H9 (cell line): Measurements from ENCODE around the gene TCF4. TPM values are rescaled to one million over a fixed set of nuclear protein-coding genes. Genes with fewer than 3 reads are reported as not detected.

Source experiments
- DNase-seq: peaks from one replicate; pipeline ENCODE4 v3.0.0-alpha.2; 2017
- H2AFZ ChIP-seq: one replicate; pipeline ENCODE4 v1.6.1; 2013; ENCODE audit warnings: mild to moderate bottlenecking, low read length, control low read depth, moderate library complexity
- H2AK5ac ChIP-seq: 2 replicates; pipeline ENCODE4 v1.6.1; 2013; ENCODE audit warnings: low read length, control low read depth, mixed read lengths; ENCODE audit not compliant: insufficient read length
- H2BK120ac ChIP-seq: one replicate; pipeline ENCODE4 v1.6.1; 2013; ENCODE audit warnings: low read depth, mild to moderate bottlenecking, low read length, control low read depth, inconsistent platforms; ENCODE audit not compliant: poor library complexity, severe bottlenecking
- H2BK12ac ChIP-seq: 2 replicates; pipeline ENCODE4 v1.6.1; 2013; ENCODE audit warnings: low read length, control low read depth, mixed read lengths, low read depth; ENCODE audit not compliant: insufficient read length
- H2BK15ac ChIP-seq: 2 replicates; pipeline ENCODE4 v1.6.1; 2013; ENCODE audit warnings: low read depth, low read length, control low read depth
- H2BK20ac ChIP-seq: one replicate; pipeline ENCODE4 v1.6.1; 2013; ENCODE audit warnings: low read depth, mild to moderate bottlenecking, low read length, control low read depth, inconsistent platforms; ENCODE audit not compliant: poor library complexity, severe bottlenecking
- H2BK5ac ChIP-seq: 2 replicates; pipeline ENCODE4 v1.6.1; 2013; ENCODE audit warnings: low read length, control low read depth, mixed read lengths; ENCODE audit not compliant: insufficient read length
- H3K14ac ChIP-seq: 2 replicates; pipeline ENCODE4 v1.6.1; 2013; ENCODE audit warnings: low read length, control low read depth; ENCODE audit not compliant: insufficient read depth
- H3K18ac ChIP-seq: 2 replicates; pipeline ENCODE4 v1.6.1; 2013; ENCODE audit warnings: low read depth, mild to moderate bottlenecking, mixed read lengths, low read length, control low read depth; ENCODE audit not compliant: insufficient read length
- H3K23ac ChIP-seq: 2 replicates; pipeline ENCODE4 v1.6.1; 2013; ENCODE audit warnings: low read length, control low read depth, mixed read lengths, low read depth; ENCODE audit not compliant: insufficient read length
- H3K23me2 ChIP-seq: 2 replicates; pipeline ENCODE4 v1.6.1; 2013; ENCODE audit warnings: low read depth, mild to moderate bottlenecking, mixed read lengths, low read length, control low read depth; ENCODE audit not compliant: insufficient read length, poor library complexity, severe bottlenecking
- H3K27ac ChIP-seq: 2 replicates; pipeline ENCODE4 v1.5.1; 2013; ENCODE audit warnings: low read length, control low read depth, mixed read lengths, low read depth; ENCODE audit not compliant: insufficient read length
- H3K27me3 ChIP-seq: 2 replicates; pipeline ENCODE4 v1.6.1; 2013; ENCODE audit warnings: low read length, control low read depth, inconsistent platforms; ENCODE audit not compliant: insufficient read depth
- H3K4ac ChIP-seq: 2 replicates; pipeline ENCODE4 v1.6.1; 2013; ENCODE audit warnings: low read depth, mild to moderate bottlenecking, control low read depth, inconsistent platforms, low read length, moderate library complexity
- H3K4me1 ChIP-seq: 2 replicates; pipeline ENCODE4 v1.6.1; 2013; ENCODE audit warnings: low read length, control low read depth, inconsistent platforms; ENCODE audit not compliant: insufficient read depth
- H3K4me2 ChIP-seq: 2 replicates; pipeline ENCODE4 v1.6.1; 2013; ENCODE audit warnings: low read length, control low read depth, mixed read lengths; ENCODE audit not compliant: insufficient read length, insufficient read depth
- H3K56ac ChIP-seq: 2 replicates; pipeline ENCODE4 v1.6.1; 2013; ENCODE audit warnings: low read depth, mild to moderate bottlenecking, mixed read lengths, low read length, control low read depth; ENCODE audit not compliant: insufficient read length
- H3K79me1 ChIP-seq: 2 replicates; pipeline ENCODE4 v1.6.1; 2013; ENCODE audit warnings: low read depth, mild to moderate bottlenecking, moderate library complexity, low read length, control low read depth, inconsistent platforms; ENCODE audit not compliant: insufficient read depth, poor library complexity, severe bottlenecking
- H3K79me2 ChIP-seq: 2 replicates; pipeline ENCODE4 v1.6.1; 2013; ENCODE audit warnings: low read length, control low read depth, inconsistent platforms; ENCODE audit not compliant: insufficient read depth
- H3K9ac ChIP-seq: 2 replicates; pipeline ENCODE4 v1.6.1; 2013; ENCODE audit warnings: low read length, control low read depth, mixed read lengths; ENCODE audit not compliant: insufficient read length; ENCODE audit errors: extremely low read depth
- H3K9me3 ChIP-seq: one replicate; pipeline ENCODE4 v1.6.1; 2013; ENCODE audit warnings: low read depth, low read length, inconsistent platforms; ENCODE audit not compliant: control insufficient read depth
- H3T11ph ChIP-seq: one replicate; pipeline ENCODE4 v1.6.1; 2013; ENCODE audit warnings: mild to moderate bottlenecking, low read length, control low read depth, inconsistent platforms
- H4K20me1 ChIP-seq: one replicate; pipeline ENCODE4 v1.6.1; 2013; ENCODE audit not compliant: control insufficient read depth, insufficient read length, insufficient read depth
- H4K5ac ChIP-seq: 2 replicates; pipeline ENCODE4 v1.6.1; 2013; ENCODE audit warnings: low read depth, mild to moderate bottlenecking, mixed read lengths, low read length, control low read depth; ENCODE audit not compliant: insufficient read length
- H4K8ac ChIP-seq: replicated peaks from 2 replicates; pipeline ENCODE4 v1.6.1; 2013; ENCODE audit warnings: low read length, control low read depth, mixed read lengths, low read depth; ENCODE audit not compliant: insufficient read length
- H4K91ac ChIP-seq: 2 replicates; pipeline ENCODE4 v1.6.1; 2013; ENCODE audit warnings: low read depth, mild to moderate bottlenecking, moderate library complexity, mixed read lengths, low read length, control low read depth; ENCODE audit not compliant: insufficient read length
- H3K27ac Mint-ChIP-seq, 3 experiments: 2 replicates in 2 of 3; 3 replicates in 1 of 3; pipeline ENCODE4 v1.8.0; 2020 to 2021; ENCODE audit warnings: mixed read lengths in 3 of 3, mild to moderate bottlenecking in 1 of 3, moderate library complexity in 1 of 3
- H3K27me3 Mint-ChIP-seq: 2 replicates; pipeline ENCODE4 v1.8.0; 2021; ENCODE audit warnings: low read depth, mild to moderate bottlenecking, moderate library complexity, mixed read lengths
- H3K36me3 Mint-ChIP-seq, 3 experiments: 2 replicates in 2 of 3; 3 replicates in 1 of 3; pipeline ENCODE4 v1.8.0; 2020 to 2021; ENCODE audit warnings: low read depth in 3 of 3, mixed read lengths in 3 of 3; ENCODE audit not compliant: insufficient read depth in 1 of 3
- H3K4me1 Mint-ChIP-seq, 2 experiments: 2 replicates each; pipeline ENCODE4 v1.8.0; 2020; ENCODE audit warnings: mixed read lengths in 2 of 2
- H3K4me3 Mint-ChIP-seq, 2 experiments: 2 replicates in 1 of 2; 3 replicates in 1 of 2; pipeline ENCODE4 v1.8.0; 2020 to 2021; ENCODE audit warnings: mild to moderate bottlenecking in 2 of 2, mixed read lengths in 2 of 2, moderate library complexity in 1 of 2
- H3K9me3 Mint-ChIP-seq, 2 experiments: 2 replicates in 1 of 2; 3 replicates in 1 of 2; pipeline ENCODE4 v1.8.0; 2020; ENCODE audit warnings: mild to moderate bottlenecking in 2 of 2, mixed read lengths in 2 of 2, moderate library complexity in 1 of 2
- WGBS: extraction: QIAGEN DNeasy Blood & Tissue Kit; methylation state at CpG from one replicate; pipeline ENCODE4 v1.1.7; 2013; ENCODE audit warnings: missing lambda C conversion rate, low lambda C conversion rate, mixed read lengths; ENCODE audit not compliant: insufficient read length; ENCODE audit errors: extremely low coverage; 5-methylcytosine and 5-hydroxymethylcytosine counted together
- total RNA-seq: library from RNA; stranded (reverse); gene quantifications from 2 replicates; pipeline ENCODE4 v1.2.1, GENCODE V29; 2021
- TF ChIP-seq, protein P1 (sequence below): fragments of 200-600 bp; sonication (generic); conservative IDR thresholded peaks from 3 replicates; pipeline ENCODE4 v1.8.0; 2021; ENCODE audit warnings: antibody characterized with exemption, mild to moderate bottlenecking

The TCF4 gene
- total RNA-seq, 1 experiment from 2014 or later, result 99.4 TPM

DNA sequence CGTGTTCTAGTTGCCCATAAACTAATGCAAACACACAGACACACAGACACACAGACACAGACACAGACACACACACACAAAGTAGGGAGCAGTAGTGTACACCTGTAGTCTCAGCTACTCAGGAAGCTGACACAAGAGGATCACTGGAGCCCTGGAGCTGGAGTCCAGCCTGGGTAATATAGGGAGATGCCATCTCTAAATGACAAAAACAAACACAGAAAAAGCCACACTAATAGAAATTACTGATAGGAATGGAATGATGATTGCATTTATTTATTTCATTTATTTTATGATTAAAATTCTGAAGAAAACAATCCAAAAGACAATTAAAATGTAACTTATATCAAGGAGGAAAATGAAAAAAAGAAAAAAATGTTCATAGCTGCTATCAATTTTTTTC is 30.8 kb downstream of the TCF4 start:
- Histone ChIP-seq H3K56ac (no peak overlapping the region), H3K14ac (no peak overlapping the region), H3K9ac (no peak overlapping the region), H4K20me1 (no peaks in the 10 kb centered on the region), H3K79me2 (peaks cover 6% of the 10 kb centered on the region; the same call in 1 of the 2 replicates), H3K27me3 (no peaks in the 10 kb centered on the region), H2BK15ac (no peak overlapping the region), H2BK5ac (no peak overlapping the region), H2BK12ac (no peak overlapping the region), H3K4me2 (no peak overlapping the region), H3K18ac (no peak overlapping the region), H3K27ac (no peak overlapping the region), H3K4me1 (no peaks in the 10 kb centered on the region), H2BK20ac (no peak overlapping the region), H4K5ac (no peak overlapping the region), H3K4ac (no peak overlapping the region), H3K79me1 (peaks cover 6% of the 10 kb centered on the region), H4K91ac (no peak overlapping the region), H3K23ac (no peak overlapping the region), H3T11ph (no peak overlapping the region), H2BK120ac (no peak overlapping the region), H2AFZ (no peak overlapping the region), H4K8ac (no peak overlapping the region), H2AK5ac (no peak overlapping the region), H3K23me2 (no peaks in the 10 kb centered on the region), H3K9me3 (no peaks in the 10 kb centered on the region)
- Mint-ChIP-seq H3K27me3 (no peaks in the 10 kb centered on the region), H3K4me1 (peaks cover 4 to 6% of the 10 kb centered on the region in 2 experiments; a peak in 2 of 4 replicates), H3K4me3 (no peak overlapping the region), H3K9me3 (no peaks in the 10 kb centered on the region), H3K27ac (0 out of 7 replicates have a peak overlapping the region, but pooled peaks of 1 of the 3 experiments have one; percentile 14), H3K36me3 (no peaks in the 10 kb centered on the region; a peak in 1 of 7 replicates)
- DNase-seq, result no peak
- TF ChIP-seq, protein P1, sequence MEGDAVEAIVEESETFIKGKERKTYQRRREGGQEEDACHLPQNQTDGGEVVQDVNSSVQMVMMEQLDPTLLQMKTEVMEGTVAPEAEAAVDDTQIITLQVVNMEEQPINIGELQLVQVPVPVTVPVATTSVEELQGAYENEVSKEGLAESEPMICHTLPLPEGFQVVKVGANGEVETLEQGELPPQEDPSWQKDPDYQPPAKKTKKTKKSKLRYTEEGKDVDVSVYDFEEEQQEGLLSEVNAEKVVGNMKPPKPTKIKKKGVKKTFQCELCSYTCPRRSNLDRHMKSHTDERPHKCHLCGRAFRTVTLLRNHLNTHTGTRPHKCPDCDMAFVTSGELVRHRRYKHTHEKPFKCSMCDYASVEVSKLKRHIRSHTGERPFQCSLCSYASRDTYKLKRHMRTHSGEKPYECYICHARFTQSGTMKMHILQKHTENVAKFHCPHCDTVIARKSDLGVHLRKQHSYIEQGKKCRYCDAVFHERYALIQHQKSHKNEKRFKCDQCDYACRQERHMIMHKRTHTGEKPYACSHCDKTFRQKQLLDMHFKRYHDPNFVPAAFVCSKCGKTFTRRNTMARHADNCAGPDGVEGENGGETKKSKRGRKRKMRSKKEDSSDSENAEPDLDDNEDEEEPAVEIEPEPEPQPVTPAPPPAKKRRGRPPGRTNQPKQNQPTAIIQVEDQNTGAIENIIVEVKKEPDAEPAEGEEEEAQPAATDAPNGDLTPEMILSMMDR, result no peak
- WGBS, result no CpG with 5 or more reads among the region's 1 CpG
